Measurements from ENCODE around the gene RSAD2. TPM values are rescaled to one million over a fixed set of nuclear protein-coding genes. Genes with fewer than 3 reads are reported as not detected.
"Not testable (repeated sequence)": the region's sequence is repeated elsewhere in the genome, so short reads cannot be mapped to it uniquely, and the experiment has no call there.

The RSAD2 gene
- total RNA-seq, 1 experiment from 2014 or later = 37.2 TPM

GRCh38 chr2:6933911-6934310, 56.3 kb downstream of the RSAD2 start:
- DNase-seq = no peak
- Mint-ChIP-seq H3K4me3 (ENCODE audit: low read depth, unreplicated experiment) (no peak overlapping the region), H3K27ac (ENCODE audit: unreplicated experiment) (no peak overlapping the region), H3K27me3 (ENCODE audit: unreplicated experiment) (no peaks in the 10 kb centered on the region), H3K9me3 (ENCODE audit: low read depth, unreplicated experiment) (no peaks in the 10 kb centered on the region), H3K36me3 (ENCODE audit: insufficient read depth, unreplicated experiment) (no peaks in the 10 kb centered on the region), H3K4me1 (ENCODE audit: low read depth, unreplicated experiment) (peaks cover 21% of the 10 kb centered on the region)
- no peak for TF ChIP-seq CTCF (IDR thresholded peaks at IDR 0.05; ENCODE audit: unreplicated experiment)
- intact Hi-C loops (cut with micrococcal nuclease; ENCODE audit: unreplicated experiment) = loop anchor here (5.0 kb wide), 1 partner anchor 43 kb away; no protein-coding TSS in a partner anchor
- CTCF ChIA-PET = no interaction called here
- no TSS peak for BruUV-seq (replicated peaks)

- Mint-ChIP-seq H3K4me3 (ENCODE audit: low read depth, unreplicated experiment) (no peak overlapping the region), H3K27me3 (ENCODE audit: unreplicated experiment) (no peaks in the 10 kb centered on the region), H3K27ac (ENCODE audit: unreplicated experiment) (no peak overlapping the region), H3K4me1 (ENCODE audit: low read depth, unreplicated experiment) (peaks cover 21% of the 10 kb centered on the region), H3K36me3 (ENCODE audit: insufficient read depth, unreplicated experiment) (no peaks in the 10 kb centered on the region), H3K9me3 (ENCODE audit: low read depth, unreplicated experiment) (no peaks in the 10 kb centered on the region)
- BruUV-seq (replicated peaks) = no TSS peak
- no peak for TF ChIP-seq CTCF (IDR thresholded peaks at IDR 0.05; ENCODE audit: unreplicated experiment)
- intact Hi-C loops (cut with micrococcal nuclease; ENCODE audit: unreplicated experiment) = loop anchor here (5.0 kb wide), 1 partner anchor 43 kb away; no protein-coding TSS in a partner anchor
- DNase-seq = no peak
- CTCF ChIA-PET = no interaction called here
These were observed 56.8 kb downstream of the RSAD2 start for GRCh38 chr2:6934345-6934744.

- no TSS peak for BruUV-seq (replicated peaks)
- Mint-ChIP-seq H3K36me3 (ENCODE audit: insufficient read depth, unreplicated experiment) (no peaks in the 10 kb centered on the region), H3K4me1 (ENCODE audit: low read depth, unreplicated experiment) (peaks cover 14% of the 10 kb centered on the region), H3K9me3 (ENCODE audit: low read depth, unreplicated experiment) (no peaks in the 10 kb centered on the region), H3K27me3 (ENCODE audit: unreplicated experiment) (no peaks in the 10 kb centered on the region), H3K4me3 (ENCODE audit: low read depth, unreplicated experiment) (no peak overlapping the region), H3K27ac (ENCODE audit: unreplicated experiment) (no peak overlapping the region)
- TF ChIP-seq CTCF (IDR thresholded peaks at IDR 0.05; ENCODE audit: unreplicated experiment) = no peak
- intact Hi-C loops (cut with micrococcal nuclease; ENCODE audit: unreplicated experiment) = loop anchor here (5.0 kb wide), 1 partner anchor 42 kb away; no protein-coding TSS in a partner anchor
- no peak for DNase-seq
- CTCF ChIA-PET = no interaction called here
These were observed 57.4 kb downstream of the RSAD2 start for GRCh38 chr2:6934758-6935651.

- DNase-seq; BruUV-seq (replicated peaks); intact Hi-C loops (cut with micrococcal nuclease; ENCODE audit: unreplicated experiment); H3K27ac Mint-ChIP-seq (ENCODE audit: unreplicated experiment); H3K4me3 Mint-ChIP-seq (ENCODE audit: low read depth, unreplicated experiment); H3K9me3 Mint-ChIP-seq (ENCODE audit: low read depth, unreplicated experiment); H3K36me3 Mint-ChIP-seq (ENCODE audit: insufficient read depth, unreplicated experiment); CTCF ChIA-PET; H3K27me3 Mint-ChIP-seq (ENCODE audit: unreplicated experiment): not testable (repeated sequence)
- peaks cover 14% of the 10 kb centered on the region for H3K4me1 Mint-ChIP-seq (ENCODE audit: low read depth, unreplicated experiment)
These were observed 58.1 kb downstream of the RSAD2 start for GRCh38 chr2:6935652-6936020.

- Mint-ChIP-seq H3K4me3 (ENCODE audit: low read depth, unreplicated experiment) (no peak overlapping the region), H3K27me3 (ENCODE audit: unreplicated experiment) (no peaks in the 10 kb centered on the region), H3K36me3 (ENCODE audit: insufficient read depth, unreplicated experiment) (no peaks in the 10 kb centered on the region), H3K27ac (ENCODE audit: unreplicated experiment) (no peak overlapping the region), H3K4me1 (ENCODE audit: low read depth, unreplicated experiment) (peaks cover 4% of the 10 kb centered on the region), H3K9me3 (ENCODE audit: low read depth, unreplicated experiment) (no peaks in the 10 kb centered on the region)
- BruUV-seq (replicated peaks) = no TSS peak
- TF ChIP-seq CTCF (IDR thresholded peaks at IDR 0.05; ENCODE audit: unreplicated experiment) = no peak
- intact Hi-C loops (cut with micrococcal nuclease; ENCODE audit: unreplicated experiment) = no loop called here
- no peak for DNase-seq
- CTCF ChIA-PET = no interaction called here
These were observed 59.6 kb downstream of the RSAD2 start for GRCh38 chr2:6937157-6937556.
